ENCODE measurements around the gene STRBP. TPM values are rescaled to one million over a fixed set of nuclear protein-coding genes. Genes with fewer than 3 reads are reported as not detected.

STRBP gene
- total RNA-seq, 2 donors from 2014 or later: 77.2 to 83.3 TPM

DNA sequence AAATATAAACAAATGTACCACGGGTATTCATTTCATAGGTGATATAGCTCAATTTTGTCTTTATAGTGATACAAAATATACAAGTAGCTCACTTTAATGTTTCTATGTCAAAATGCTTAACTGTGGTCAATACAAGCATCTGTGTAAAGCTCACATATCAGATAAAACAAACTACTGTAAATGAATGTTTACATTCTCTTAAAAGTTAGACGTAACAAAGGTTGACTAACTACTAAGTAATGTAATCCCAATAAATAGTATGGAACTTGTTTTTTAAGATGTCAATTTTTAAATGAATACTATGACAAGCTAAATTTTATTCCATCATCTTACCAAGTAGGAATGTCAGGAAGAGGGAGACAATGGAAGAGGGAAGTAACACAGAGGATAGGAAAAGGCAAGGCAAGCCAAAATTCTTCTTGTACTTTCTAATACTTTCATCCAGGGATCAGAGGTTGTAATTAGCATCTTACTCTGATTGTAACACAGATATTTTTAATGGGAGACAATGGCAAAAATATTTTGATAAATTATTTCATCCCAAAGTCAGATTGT is 105.5 kb downstream of the STRBP start:
- H3K27me3 ChIP-seq (ENCODE audit: control insufficient read depth, insufficient read depth, low read length, poor library complexity, severe bottlenecking): no peaks in the 10 kb centered on the region
- Mint-ChIP-seq H3K4me1 (peaks cover 14% of the 10 kb centered on the region), H3K4me3 (no peak overlapping the region)

DNA sequence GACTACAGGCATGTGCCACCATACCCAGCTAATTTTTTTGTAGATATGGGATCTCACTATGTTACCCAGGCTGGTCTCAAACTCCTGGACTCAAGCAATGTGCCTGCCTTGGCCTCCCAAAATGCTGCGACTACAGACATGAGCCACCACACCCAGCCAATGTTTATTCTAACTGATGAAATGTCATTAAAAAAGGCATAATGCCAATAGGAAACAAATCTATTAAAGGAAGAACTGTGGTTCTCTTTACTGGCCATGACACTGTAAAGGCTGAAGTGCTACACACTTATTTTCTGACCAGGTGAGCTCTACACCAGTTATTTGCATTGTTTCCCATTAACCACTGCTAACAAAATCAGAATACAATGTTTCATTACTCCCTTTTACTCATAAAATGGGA is 106.0 kb downstream of the STRBP start:
- H3K9me3 Mint-ChIP-seq: no peaks in the 10 kb centered on the region
- Histone ChIP-seq H3K9ac (ENCODE audit: extremely low read depth, low read length, poor library complexity, severe bottlenecking) (no peak overlapping the region), H3K4me1 (ENCODE audit: control insufficient read depth, insufficient read depth, low read length) (peaks cover 2% of the 10 kb centered on the region), H3K9me3 (ENCODE audit: control insufficient read depth, low read length) (no peaks in the 10 kb centered on the region), H3K27me3 (ENCODE audit: control insufficient read depth, insufficient read depth, low read length, poor library complexity, severe bottlenecking) (no peaks in the 10 kb centered on the region), H3K36me3 (ENCODE audit: control insufficient read depth, insufficient read depth, low read length) (no peaks in the 10 kb centered on the region), H3K27ac (ENCODE audit: low read depth, low read length) (no peak overlapping the region), H3K4me3 (ENCODE audit: low read length) (no peak overlapping the region)
- H3K36me3 Mint-ChIP-seq (ENCODE audit: low read depth): peaks cover 7% of the 10 kb centered on the region
- H3K27ac Mint-ChIP-seq: no peak overlapping the region
- 96 to 100% methylated on average over 1 of the region's 1 CpG for WGBS, 2 experiments (ENCODE audit: insufficient coverage in 1 of 2, insufficient read length in 1 of 2)
- DNase-seq: no peak
- H3K4me1 Mint-ChIP-seq: peaks cover 17% of the 10 kb centered on the region
- TF ChIP-seq, protein P1, sequence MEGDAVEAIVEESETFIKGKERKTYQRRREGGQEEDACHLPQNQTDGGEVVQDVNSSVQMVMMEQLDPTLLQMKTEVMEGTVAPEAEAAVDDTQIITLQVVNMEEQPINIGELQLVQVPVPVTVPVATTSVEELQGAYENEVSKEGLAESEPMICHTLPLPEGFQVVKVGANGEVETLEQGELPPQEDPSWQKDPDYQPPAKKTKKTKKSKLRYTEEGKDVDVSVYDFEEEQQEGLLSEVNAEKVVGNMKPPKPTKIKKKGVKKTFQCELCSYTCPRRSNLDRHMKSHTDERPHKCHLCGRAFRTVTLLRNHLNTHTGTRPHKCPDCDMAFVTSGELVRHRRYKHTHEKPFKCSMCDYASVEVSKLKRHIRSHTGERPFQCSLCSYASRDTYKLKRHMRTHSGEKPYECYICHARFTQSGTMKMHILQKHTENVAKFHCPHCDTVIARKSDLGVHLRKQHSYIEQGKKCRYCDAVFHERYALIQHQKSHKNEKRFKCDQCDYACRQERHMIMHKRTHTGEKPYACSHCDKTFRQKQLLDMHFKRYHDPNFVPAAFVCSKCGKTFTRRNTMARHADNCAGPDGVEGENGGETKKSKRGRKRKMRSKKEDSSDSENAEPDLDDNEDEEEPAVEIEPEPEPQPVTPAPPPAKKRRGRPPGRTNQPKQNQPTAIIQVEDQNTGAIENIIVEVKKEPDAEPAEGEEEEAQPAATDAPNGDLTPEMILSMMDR (conservative IDR thresholded peaks at IDR 0.05): no peak
- H3K4me3 Mint-ChIP-seq: no peak overlapping the region
- no peaks in the 10 kb centered on the region for H3K27me3 Mint-ChIP-seq (ENCODE audit: insufficient read depth)

More for the DNA sequence above, 105.5 kb downstream of the STRBP start:
- H3K9me3 ChIP-seq (ENCODE audit: control insufficient read depth, low read length): no peaks in the 10 kb centered on the region
- Mint-ChIP-seq H3K36me3 (ENCODE audit: low read depth) (peaks cover 2% of the 10 kb centered on the region), H3K9me3 (no peaks in the 10 kb centered on the region), H3K27me3 (ENCODE audit: insufficient read depth) (no peaks in the 10 kb centered on the region), H3K27ac (no peak overlapping the region)
- no peak overlapping the region for H3K9ac ChIP-seq (ENCODE audit: extremely low read depth, low read length, poor library complexity, severe bottlenecking)
- no peak overlapping the region for H3K4me3 ChIP-seq (ENCODE audit: low read length)
- TF ChIP-seq, protein P1 (conservative IDR thresholded peaks at IDR 0.05): no peak
- no CpG with 5 or more reads among the region's 2 CpGs for WGBS, 2 experiments (ENCODE audit: insufficient coverage in 1 of 2, insufficient read length in 1 of 2)
- H3K27ac ChIP-seq (ENCODE audit: low read depth, low read length): no peak overlapping the region
- peaks cover 2% of the 10 kb centered on the region for H3K4me1 ChIP-seq (ENCODE audit: control insufficient read depth, insufficient read depth, low read length)
- DNase-seq: no peak
- H3K36me3 ChIP-seq (ENCODE audit: control insufficient read depth, insufficient read depth, low read length): no peaks in the 10 kb centered on the region

DNA sequence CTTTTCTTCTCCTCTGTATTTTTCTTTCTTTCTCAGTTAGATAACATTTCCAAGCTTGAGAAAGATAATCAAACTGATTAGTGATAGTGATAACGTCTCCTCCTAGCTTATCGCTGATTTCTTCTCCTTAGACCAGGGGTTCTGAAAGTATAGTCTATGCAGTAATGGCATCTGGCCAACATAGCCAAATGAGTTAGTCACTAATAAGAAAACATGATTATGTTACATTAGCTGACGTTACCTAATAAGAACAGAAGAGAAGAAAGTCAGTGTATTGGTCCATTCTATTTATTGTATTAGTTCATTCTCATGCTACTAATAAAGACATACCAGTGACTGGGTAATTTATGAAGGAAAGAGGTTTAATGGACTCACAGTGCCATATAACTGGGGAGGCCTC is 111.2 kb downstream of the STRBP start:
- H3K36me3 Mint-ChIP-seq (ENCODE audit: low read depth): peaks cover 10% of the 10 kb centered on the region
- Histone ChIP-seq H3K4me3 (ENCODE audit: low read length) (no peak overlapping the region), H3K27ac (ENCODE audit: low read depth, low read length) (no peak overlapping the region), H3K27me3 (ENCODE audit: control insufficient read depth, insufficient read depth, low read length, poor library complexity, severe bottlenecking) (no peaks in the 10 kb centered on the region), H3K36me3 (ENCODE audit: control insufficient read depth, insufficient read depth, low read length) (no peaks in the 10 kb centered on the region), H3K9me3 (ENCODE audit: control insufficient read depth, low read length) (no peaks in the 10 kb centered on the region), H3K4me1 (ENCODE audit: control insufficient read depth, insufficient read depth, low read length) (no peaks in the 10 kb centered on the region), H3K9ac (ENCODE audit: extremely low read depth, low read length, poor library complexity, severe bottlenecking) (no peak overlapping the region)
- no peak overlapping the region for H3K4me3 Mint-ChIP-seq
- H3K27me3 Mint-ChIP-seq (ENCODE audit: insufficient read depth): no peaks in the 10 kb centered on the region
- H3K4me1 Mint-ChIP-seq: peaks cover 7% of the 10 kb centered on the region
- no peak overlapping the region for H3K27ac Mint-ChIP-seq
- 97% methylated on average over 3 of the region's 3 CpGs; no CpG with 5 or more reads in 1 of the 2 experiments for WGBS, 2 experiments (ENCODE audit: insufficient coverage in 1 of 2, insufficient read length in 1 of 2)
- no peaks in the 10 kb centered on the region for H3K9me3 Mint-ChIP-seq
- DNase-seq: no peak
- TF ChIP-seq, protein P1 (conservative IDR thresholded peaks at IDR 0.05): no peak
